ENCODE results near the gene RAP1GAP2. TPM values are rescaled to one million over a fixed set of nuclear protein-coding genes. Genes with fewer than 3 reads are reported as not detected.

The RAP1GAP2 gene
- total RNA-seq, 2 experiments from 2014 or later, result 0.81 to 0.86 TPM

DNA sequence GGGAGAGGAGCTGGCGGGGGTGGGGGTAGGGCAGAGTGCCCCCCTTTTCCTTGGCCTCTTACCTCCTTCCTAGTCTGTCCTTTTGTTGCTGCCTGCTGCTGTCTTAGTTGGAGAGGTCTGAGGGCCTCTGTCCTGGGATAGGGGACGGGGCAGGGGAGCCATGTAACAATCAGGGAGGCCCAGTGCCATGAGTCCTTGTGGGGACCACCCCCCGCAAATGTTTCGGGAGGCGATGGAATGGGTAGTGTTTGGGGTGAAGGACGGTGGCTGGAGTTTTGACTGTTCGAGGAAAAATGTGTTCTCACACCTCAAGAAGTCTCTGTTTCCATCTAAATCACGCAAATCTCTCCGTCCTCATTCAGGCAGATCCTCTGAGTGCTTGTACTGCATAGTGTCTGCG lies 168.1 kb downstream of the RAP1GAP2 start:
- CTCF ChIA-PET, result no interaction called here
- intact Hi-C loops (cut with micrococcal nuclease), result no loop called here
- no peak overlapping the region for H3K27ac Mint-ChIP-seq

DNA sequence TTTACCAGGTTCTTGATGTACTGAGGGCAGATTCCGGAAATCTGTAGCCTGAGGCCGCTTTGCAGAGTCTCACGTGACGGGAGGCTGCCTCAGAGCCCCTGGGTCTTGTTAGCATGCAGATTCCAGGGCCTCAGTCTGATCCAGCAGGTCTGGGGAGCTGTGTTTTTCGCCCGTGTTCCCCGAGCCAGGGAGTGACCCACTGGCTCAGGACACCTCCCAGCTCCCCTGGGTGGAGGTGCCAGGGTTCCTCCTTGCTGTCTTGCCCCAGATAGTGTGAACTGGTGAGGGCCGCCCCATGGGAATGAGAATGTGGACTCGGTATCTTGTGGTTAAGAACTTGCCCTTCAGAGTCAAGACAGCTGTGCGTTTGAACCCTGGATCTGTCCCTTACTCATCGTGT lies 168.6 kb downstream of the RAP1GAP2 start:
- Mint-ChIP-seq H3K4me3 (no peak overlapping the region), H3K9me3 (no peaks in the 10 kb centered on the region), H3K27me3 (ENCODE audit: low read depth) (no peaks in the 10 kb centered on the region), H3K4me1 (ENCODE audit: low read depth) (no peaks in the 10 kb centered on the region), H3K27ac (no peak overlapping the region), H3K36me3 (ENCODE audit: low read depth) (peaks cover 2% of the 10 kb centered on the region)
- DNase-seq, result no peak
- CTCF ChIA-PET, result no interaction called here
- intact Hi-C loops (cut with micrococcal nuclease), result no loop called here

More for the DNA sequence above, 168.1 kb downstream of the RAP1GAP2 start:
- peaks cover 2% of the 10 kb centered on the region for H3K36me3 Mint-ChIP-seq (ENCODE audit: low read depth)
- no peak for DNase-seq
- no peak overlapping the region for H3K4me3 Mint-ChIP-seq
- no peaks in the 10 kb centered on the region for H3K9me3 Mint-ChIP-seq
- no peaks in the 10 kb centered on the region for H3K27me3 Mint-ChIP-seq (ENCODE audit: low read depth)
- no peaks in the 10 kb centered on the region for H3K4me1 Mint-ChIP-seq (ENCODE audit: low read depth)

DNA sequence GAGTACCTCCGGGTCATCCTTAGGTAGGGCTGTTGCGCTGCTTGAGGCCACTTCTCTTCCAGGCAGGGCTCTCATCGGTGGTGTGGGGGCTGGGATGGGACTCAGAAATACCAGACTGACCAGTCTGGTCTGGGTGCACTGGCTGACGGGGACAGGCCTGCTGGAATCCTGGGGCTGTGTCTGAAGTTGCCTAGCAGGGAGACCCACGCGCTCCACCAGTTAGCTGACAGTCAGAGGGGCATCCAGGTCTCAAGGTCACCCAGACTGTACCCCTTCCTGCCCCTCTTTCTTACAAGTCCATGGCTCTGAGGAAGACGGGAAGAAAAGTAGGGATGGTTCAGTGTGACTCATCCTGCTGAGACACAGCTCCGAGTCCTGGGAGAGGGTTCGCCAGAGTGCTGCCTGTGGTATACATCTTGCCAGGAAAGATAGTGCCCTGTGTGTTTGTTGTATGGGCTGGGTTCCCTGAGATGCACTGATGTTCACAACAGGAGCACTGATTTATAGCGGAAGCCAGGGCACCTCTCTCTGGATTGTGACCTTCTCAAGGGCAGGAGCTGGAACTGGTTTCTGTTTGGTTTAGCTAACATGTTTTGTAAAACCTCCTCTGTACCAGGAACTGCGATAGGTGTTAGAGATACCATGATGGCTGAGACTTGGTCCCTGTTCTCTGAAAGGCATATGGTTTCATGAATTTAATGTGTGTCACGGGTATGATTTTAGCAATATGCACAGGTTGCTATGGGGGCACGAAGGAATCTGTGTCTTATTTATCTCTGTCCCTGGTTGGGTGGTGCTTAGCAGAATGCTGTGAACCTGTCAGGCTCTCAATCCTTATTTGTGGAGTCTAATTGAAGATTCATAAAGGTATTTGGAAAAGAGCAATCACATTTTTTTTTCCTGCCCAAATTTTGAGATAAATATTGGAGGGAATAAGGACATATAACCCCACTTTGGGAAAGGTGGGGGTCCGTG lies 169.7 kb downstream of the RAP1GAP2 start:
- intact Hi-C loops (cut with micrococcal nuclease), result no loop called here
- H3K4me3 Mint-ChIP-seq, result no peak overlapping the region
- H3K9me3 Mint-ChIP-seq, result no peaks in the 10 kb centered on the region

DNA sequence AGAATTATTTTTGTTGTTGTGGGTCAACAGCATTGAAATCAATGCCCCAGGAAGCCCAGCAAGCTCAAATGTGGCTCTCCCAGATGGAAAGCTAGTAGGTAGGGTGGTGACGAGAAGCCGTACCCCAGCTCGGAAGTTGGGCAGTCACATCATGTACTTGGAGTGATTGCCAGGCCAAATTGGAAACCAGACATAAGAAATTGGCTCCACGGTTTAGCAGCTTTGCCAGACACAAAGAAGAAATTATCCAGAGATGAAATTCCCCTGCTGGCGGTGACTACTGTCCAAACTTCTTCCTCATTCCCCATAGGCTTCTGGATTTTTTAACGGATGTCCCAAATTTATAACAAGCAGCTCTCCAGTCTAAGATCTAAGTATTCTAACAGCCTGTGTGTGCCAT lies 171.3 kb downstream of the RAP1GAP2 start:
- Mint-ChIP-seq H3K4me3 (no peak overlapping the region), H3K27me3 (ENCODE audit: low read depth) (no peaks in the 10 kb centered on the region), H3K36me3 (ENCODE audit: low read depth) (peaks cover 2% of the 10 kb centered on the region), H3K27ac (no peak overlapping the region), H3K4me1 (ENCODE audit: low read depth) (no peaks in the 10 kb centered on the region), H3K9me3 (no peaks in the 10 kb centered on the region)
- no peak for DNase-seq
- CTCF ChIA-PET, result no interaction called here
- intact Hi-C loops (cut with micrococcal nuclease), result no loop called here

More for the DNA sequence above, 169.7 kb downstream of the RAP1GAP2 start:
- CTCF ChIA-PET, result no interaction called here
- no peaks in the 10 kb centered on the region for H3K4me1 Mint-ChIP-seq (ENCODE audit: low read depth)
- no peaks in the 10 kb centered on the region for H3K27me3 Mint-ChIP-seq (ENCODE audit: low read depth)
- H3K27ac Mint-ChIP-seq, result no peak overlapping the region
- DNase-seq, result no peak
- H3K36me3 Mint-ChIP-seq (ENCODE audit: low read depth), result peaks cover 2% of the 10 kb centered on the region

DNA sequence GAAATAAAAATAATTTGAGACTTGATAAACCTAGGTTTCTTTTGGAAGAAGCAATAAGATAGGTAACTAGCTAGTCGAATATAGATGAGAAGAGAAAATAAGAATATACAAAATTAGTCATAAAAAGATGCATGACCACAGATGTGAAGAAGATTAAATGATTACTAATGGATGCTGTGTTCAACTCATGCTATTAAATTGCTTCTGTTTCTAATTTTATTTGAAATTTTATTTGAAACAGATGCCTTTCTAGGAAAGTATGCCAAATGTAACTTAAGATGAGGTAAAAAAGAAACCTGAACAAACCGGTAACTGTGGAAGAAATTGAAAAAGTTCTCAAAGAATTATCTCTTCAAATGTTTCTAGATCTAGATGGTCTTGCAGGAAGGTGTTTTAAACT lies 175.6 kb downstream of the RAP1GAP2 start:
- Mint-ChIP-seq H3K4me1 (ENCODE audit: low read depth) (no peaks in the 10 kb centered on the region), H3K9me3 (no peaks in the 10 kb centered on the region), H3K36me3 (ENCODE audit: low read depth) (no peaks in the 10 kb centered on the region), H3K27ac (no peak overlapping the region), H3K27me3 (ENCODE audit: low read depth) (no peaks in the 10 kb centered on the region), H3K4me3 (no peak overlapping the region)
- DNase-seq, result no peak
- intact Hi-C loops (cut with micrococcal nuclease), result no loop called here
- CTCF ChIA-PET, result interaction anchor here (0.6 kb wide), 1 partner anchor 295 kb away, joined by 3 read pairs; no protein-coding TSS in a partner anchor

DNA sequence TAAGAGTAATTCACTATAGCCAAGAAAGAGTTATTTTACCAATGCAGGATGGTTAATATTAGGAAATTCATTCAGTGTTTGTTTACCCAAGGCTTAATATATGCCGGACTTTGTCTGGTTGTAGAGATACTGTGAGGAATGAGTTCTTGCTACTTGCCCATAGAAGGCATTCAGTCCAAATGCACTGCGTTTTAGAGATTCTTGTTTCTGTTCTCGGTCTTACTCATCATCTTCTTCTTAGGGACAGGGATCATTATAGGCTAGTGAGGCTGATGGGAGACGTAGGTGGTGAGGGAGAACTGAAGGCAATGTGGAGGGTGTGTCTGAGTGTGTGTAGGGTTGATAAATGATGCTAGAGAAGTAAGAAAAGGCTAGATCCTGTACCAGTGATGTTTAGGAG lies 176.5 kb downstream of the RAP1GAP2 start:
- intact Hi-C loops (cut with micrococcal nuclease), result no loop called here
- CTCF ChIA-PET, result interaction anchor here (0.6 to 0.7 kb wide), 2 partner anchors 59 to 296 kb away, joined by 3 read pairs; no protein-coding TSS in a partner anchor
- Mint-ChIP-seq H3K27me3 (ENCODE audit: low read depth) (no peaks in the 10 kb centered on the region), H3K36me3 (ENCODE audit: low read depth) (no peaks in the 10 kb centered on the region), H3K4me1 (ENCODE audit: low read depth) (no peaks in the 10 kb centered on the region), H3K27ac (no peak overlapping the region), H3K9me3 (no peaks in the 10 kb centered on the region), H3K4me3 (no peak overlapping the region)
- no peak for DNase-seq

DNA sequence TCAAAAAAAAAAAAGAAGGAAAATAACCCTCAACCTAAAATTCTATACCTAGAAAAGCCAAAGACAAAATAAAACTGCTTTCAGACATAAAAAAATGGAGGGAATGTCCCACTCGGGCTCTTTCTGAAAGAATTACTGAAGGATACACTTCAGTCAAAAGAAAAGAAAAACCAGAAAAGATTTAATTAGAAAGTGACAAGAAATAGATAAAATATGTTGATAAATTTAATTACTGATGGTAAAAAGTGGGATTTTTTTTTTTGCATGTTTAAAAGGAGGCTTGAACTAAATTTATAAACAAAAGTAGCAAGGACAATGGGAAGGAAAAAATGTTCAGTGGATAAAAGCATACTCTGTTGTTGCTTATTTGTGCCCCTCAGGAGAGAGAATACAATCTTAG lies 178.1 kb downstream of the RAP1GAP2 start:
- H3K27ac Mint-ChIP-seq, result no peak overlapping the region
- no peaks in the 10 kb centered on the region for H3K36me3 Mint-ChIP-seq (ENCODE audit: low read depth)
- H3K4me1 Mint-ChIP-seq (ENCODE audit: low read depth), result no peaks in the 10 kb centered on the region
- H3K27me3 Mint-ChIP-seq (ENCODE audit: low read depth), result no peaks in the 10 kb centered on the region
- no peak overlapping the region for H3K4me3 Mint-ChIP-seq
- intact Hi-C loops (cut with micrococcal nuclease), result no loop called here
- no peaks in the 10 kb centered on the region for H3K9me3 Mint-ChIP-seq
- CTCF ChIA-PET, result no interaction called here
- no peak for DNase-seq

DNA sequence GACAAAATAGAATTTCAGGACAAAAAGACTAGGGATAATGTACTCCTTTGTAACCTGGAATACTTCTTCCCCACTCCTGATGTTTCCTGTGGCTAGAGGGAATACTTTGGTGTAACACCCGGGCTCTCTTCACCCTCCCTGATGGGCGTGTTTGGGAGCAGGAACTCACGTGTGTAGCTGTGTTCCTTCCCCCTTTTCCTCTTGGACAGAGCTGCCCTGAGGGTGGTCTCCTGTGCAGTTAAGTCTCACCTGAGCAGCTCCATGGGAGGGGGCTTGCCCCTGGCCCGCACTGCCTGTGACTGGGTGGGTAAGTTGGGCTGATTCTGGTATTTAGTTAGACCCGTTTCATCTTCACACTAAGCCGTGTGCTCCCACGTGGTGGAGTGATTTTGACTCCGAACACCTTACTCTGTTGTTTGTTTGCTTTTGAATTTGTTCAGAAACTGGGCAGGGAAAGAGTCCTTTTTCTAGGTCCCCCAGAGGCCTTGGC lies 179.3 kb downstream of the RAP1GAP2 start:
- Mint-ChIP-seq H3K4me1 (ENCODE audit: low read depth) (no peaks in the 10 kb centered on the region), H3K27ac (no peak overlapping the region), H3K36me3 (ENCODE audit: low read depth) (no peaks in the 10 kb centered on the region), H3K4me3 (no peak overlapping the region), H3K9me3 (no peaks in the 10 kb centered on the region), H3K27me3 (ENCODE audit: low read depth) (no peaks in the 10 kb centered on the region)
- no peak for DNase-seq
- intact Hi-C loops (cut with micrococcal nuclease), result no loop called here
- CTCF ChIA-PET, result no interaction called here

DNA sequence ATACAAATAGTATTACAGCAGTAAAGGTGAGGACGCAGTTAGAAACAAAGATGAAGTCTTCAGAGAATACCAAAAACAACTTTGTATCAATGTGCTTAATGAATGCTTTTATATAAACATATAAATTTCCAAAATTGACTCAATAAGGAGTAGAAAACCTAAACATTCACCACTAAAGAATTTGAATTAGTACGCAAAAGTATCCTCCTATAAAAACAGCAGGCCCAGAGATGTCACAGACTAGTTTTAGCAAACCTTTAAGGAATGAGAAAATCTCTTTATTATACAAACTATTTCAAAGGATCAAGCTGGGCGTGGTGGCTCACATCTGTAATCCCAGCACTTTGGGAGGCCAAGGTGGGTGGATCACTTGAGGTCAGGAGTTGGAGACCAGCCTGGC lies 180.9 kb downstream of the RAP1GAP2 start:
- H3K4me1 Mint-ChIP-seq (ENCODE audit: low read depth), result no peaks in the 10 kb centered on the region
- CTCF ChIA-PET, result interaction anchor here (1.0 kb wide), 1 partner anchor 191 kb away, joined by 3 read pairs; no protein-coding TSS in a partner anchor
- H3K36me3 Mint-ChIP-seq (ENCODE audit: low read depth), result no peaks in the 10 kb centered on the region
- H3K27me3 Mint-ChIP-seq (ENCODE audit: low read depth), result no peaks in the 10 kb centered on the region
- H3K4me3 Mint-ChIP-seq, result no peak overlapping the region
- intact Hi-C loops (cut with micrococcal nuclease), result no loop called here
- DNase-seq, result no peak
- no peak overlapping the region for H3K27ac Mint-ChIP-seq
- H3K9me3 Mint-ChIP-seq, result no peaks in the 10 kb centered on the region

DNA sequence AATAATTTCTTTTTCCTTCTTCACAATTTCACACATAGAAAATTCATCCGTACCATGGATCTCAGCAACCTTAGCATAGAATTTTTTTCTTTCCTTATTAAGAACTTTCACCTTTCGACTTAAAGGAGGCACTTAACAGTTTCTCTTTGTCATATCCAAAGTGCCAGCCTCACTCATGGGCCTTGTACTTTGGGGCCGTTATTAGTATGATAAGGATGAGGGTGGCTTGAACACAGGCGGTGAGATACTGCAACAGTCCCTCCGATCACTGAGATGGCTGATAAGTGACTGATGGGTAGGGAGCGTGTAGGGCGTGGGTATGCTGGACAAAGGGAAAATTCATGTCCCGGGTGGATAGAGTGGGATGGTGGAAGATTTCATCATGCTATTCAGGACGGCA lies 181.9 kb downstream of the RAP1GAP2 start:
- no peaks in the 10 kb centered on the region for H3K4me1 Mint-ChIP-seq (ENCODE audit: low read depth)
- no peak overlapping the region for H3K27ac Mint-ChIP-seq
- no peaks in the 10 kb centered on the region for H3K9me3 Mint-ChIP-seq
- H3K4me3 Mint-ChIP-seq, result no peak overlapping the region
- no peaks in the 10 kb centered on the region for H3K27me3 Mint-ChIP-seq (ENCODE audit: low read depth)
- intact Hi-C loops (cut with micrococcal nuclease), result no loop called here
- H3K36me3 Mint-ChIP-seq (ENCODE audit: low read depth), result no peaks in the 10 kb centered on the region
- no peak for DNase-seq
- CTCF ChIA-PET, result no interaction called here

DNA sequence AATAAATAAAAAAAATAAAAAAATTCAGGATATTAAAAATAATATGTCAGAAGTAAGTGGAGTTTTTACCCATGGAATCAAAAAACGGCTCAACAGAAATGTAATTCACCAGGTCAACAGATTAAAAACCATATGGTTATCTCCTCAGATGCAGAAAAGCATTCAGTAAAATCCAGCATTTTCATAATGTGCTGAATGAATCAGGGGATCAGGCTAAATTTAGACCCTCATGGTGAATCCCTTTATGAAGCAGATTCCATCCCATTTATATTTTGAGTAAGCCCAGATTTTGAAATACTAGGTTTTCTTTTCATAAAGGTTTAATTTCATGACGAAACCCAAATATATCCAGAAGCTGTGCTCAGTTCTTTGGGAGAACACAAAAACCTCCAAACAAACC lies 182.8 kb downstream of the RAP1GAP2 start:
- no peak overlapping the region for H3K27ac Mint-ChIP-seq
- no peaks in the 10 kb centered on the region for H3K36me3 Mint-ChIP-seq (ENCODE audit: low read depth)
- no peaks in the 10 kb centered on the region for H3K27me3 Mint-ChIP-seq (ENCODE audit: low read depth)

DNA sequence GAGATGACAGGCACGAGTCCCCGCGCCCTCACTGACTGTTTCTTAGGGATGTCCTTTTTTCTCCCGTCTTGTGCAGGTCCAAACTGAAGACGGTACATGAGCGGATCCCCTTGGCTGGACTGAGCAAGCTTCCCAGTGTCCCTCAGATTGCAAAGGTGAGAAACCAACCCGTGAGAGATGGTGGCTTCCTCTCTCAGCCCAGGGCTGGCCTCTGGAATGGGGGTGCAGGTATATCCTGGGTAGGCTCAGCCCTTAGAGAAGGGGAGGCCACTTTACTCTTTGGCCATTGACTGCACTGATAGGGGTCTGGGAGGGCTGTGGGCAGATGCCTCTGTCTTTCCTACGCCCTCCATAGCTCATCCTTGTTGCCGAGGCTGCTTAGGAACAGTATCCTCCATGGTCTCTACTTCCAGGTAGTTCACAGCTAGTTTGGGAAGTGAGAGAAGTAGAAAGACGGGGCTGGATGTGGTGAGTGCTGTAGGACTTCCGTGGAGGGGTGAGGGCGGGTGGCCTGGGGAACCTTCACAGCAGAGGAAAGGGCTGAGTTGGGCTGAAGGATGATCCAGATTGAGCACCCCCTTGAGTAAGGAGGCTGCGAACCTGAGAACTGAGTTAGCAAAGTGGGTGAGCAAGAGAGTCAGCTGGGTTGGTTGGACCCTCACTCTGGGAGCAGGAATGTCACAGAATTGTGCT lies 184.1 kb downstream of the RAP1GAP2 start:
- no peaks in the 10 kb centered on the region for H3K4me1 Mint-ChIP-seq (ENCODE audit: low read depth)
- CTCF ChIA-PET, result no interaction called here
- intact Hi-C loops (cut with micrococcal nuclease), result no loop called here
- H3K4me3 Mint-ChIP-seq, result no peak overlapping the region
- no peaks in the 10 kb centered on the region for H3K9me3 Mint-ChIP-seq
- H3K36me3 Mint-ChIP-seq (ENCODE audit: low read depth), result no peaks in the 10 kb centered on the region
- DNase-seq, result no peak
- H3K27me3 Mint-ChIP-seq (ENCODE audit: low read depth), result no peaks in the 10 kb centered on the region
- no peak overlapping the region for H3K27ac Mint-ChIP-seq

More for the DNA sequence above, 182.8 kb downstream of the RAP1GAP2 start:
- Mint-ChIP-seq H3K4me1 (ENCODE audit: low read depth) (no peaks in the 10 kb centered on the region), H3K4me3 (no peak overlapping the region), H3K9me3 (no peaks in the 10 kb centered on the region)
- no peak for DNase-seq
- intact Hi-C loops (cut with micrococcal nuclease), result no loop called here
- CTCF ChIA-PET, result no interaction called here
